ENCODE data around the gene PDZD7. TPM values are rescaled to one million over a fixed set of nuclear protein-coding genes. Genes with fewer than 3 reads are reported as not detected.

The PDZD7 gene
- total RNA-seq, 2 experiments from 2014 or later: 1.7 to 3.1 TPM

DNA sequence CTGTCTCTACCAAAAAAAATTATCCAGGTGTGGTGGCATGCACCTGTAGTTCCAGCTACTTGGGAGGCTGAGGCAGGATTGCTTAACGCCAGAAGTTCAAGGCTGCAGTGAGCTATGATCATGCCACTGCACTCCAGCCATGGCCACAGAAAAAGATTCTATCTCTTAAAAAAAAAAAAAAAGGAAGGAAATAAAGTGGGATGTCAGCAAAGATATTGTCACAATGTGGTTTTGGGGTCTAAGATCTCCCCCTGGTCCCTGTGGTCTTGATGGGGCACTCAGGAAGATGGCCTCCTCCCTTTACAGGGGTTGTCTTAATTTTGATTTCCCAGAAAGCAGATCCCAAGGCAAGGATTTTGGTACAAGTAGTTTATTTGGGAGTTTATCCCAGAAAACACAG lies 23.4 kb upstream of the PDZD7 start:
- Histone ChIP-seq H3K9me3 (ENCODE audit: control insufficient read depth in 1 of 2, insufficient read depth in 1 of 2, low read length in 2 of 2) (no peaks in the 10 kb centered on the region), H3K36me3 (ENCODE audit: insufficient read depth, low read length) (no peaks in the 10 kb centered on the region), H3K4me1 (ENCODE audit: insufficient read depth, low read length) (peaks cover 11% of the 10 kb centered on the region), H3K27ac (ENCODE audit: low read depth in 1 of 2, low read length in 2 of 2) (no peak overlapping the region), H3K4me3 (ENCODE audit: low read length) (no peak overlapping the region), H3K27me3 (ENCODE audit: control insufficient read depth in 1 of 2, insufficient read depth in 2 of 2, low read length in 2 of 2) (peaks cover 17 to 19% of the 10 kb centered on the region in 2 experiments)
- Mint-ChIP-seq H3K36me3 (ENCODE audit: low read depth) (no peaks in the 10 kb centered on the region), H3K27me3 (peaks cover 20% of the 10 kb centered on the region), H3K27ac (no peak overlapping the region), H3K9me3 (no peaks in the 10 kb centered on the region), H3K4me3 (no peak overlapping the region), H3K4me1 (ENCODE audit: low read depth) (peaks cover 5% of the 10 kb centered on the region)
- TF ChIP-seq, protein P1, sequence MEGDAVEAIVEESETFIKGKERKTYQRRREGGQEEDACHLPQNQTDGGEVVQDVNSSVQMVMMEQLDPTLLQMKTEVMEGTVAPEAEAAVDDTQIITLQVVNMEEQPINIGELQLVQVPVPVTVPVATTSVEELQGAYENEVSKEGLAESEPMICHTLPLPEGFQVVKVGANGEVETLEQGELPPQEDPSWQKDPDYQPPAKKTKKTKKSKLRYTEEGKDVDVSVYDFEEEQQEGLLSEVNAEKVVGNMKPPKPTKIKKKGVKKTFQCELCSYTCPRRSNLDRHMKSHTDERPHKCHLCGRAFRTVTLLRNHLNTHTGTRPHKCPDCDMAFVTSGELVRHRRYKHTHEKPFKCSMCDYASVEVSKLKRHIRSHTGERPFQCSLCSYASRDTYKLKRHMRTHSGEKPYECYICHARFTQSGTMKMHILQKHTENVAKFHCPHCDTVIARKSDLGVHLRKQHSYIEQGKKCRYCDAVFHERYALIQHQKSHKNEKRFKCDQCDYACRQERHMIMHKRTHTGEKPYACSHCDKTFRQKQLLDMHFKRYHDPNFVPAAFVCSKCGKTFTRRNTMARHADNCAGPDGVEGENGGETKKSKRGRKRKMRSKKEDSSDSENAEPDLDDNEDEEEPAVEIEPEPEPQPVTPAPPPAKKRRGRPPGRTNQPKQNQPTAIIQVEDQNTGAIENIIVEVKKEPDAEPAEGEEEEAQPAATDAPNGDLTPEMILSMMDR (IDR thresholded peaks at IDR 0.05): no peak
- ATAC-seq (ENCODE audit: poor library complexity) (no peak), DNase-seq (no peak)
- intact Hi-C loops (cut with DNase I, micrococcal nuclease): loop anchor here in 1 of 2 experiments (5.0 kb wide), 1 partner anchor 88 kb away; no protein-coding TSS in a partner anchor
- CTCF ChIA-PET: interaction anchor here (0.7 kb wide), 1 partner anchor 35 kb away, joined by 4 read pairs; no protein-coding TSS in a partner anchor
- POLR2A ChIA-PET: no interaction called here

- no peak for DNase-seq
- CTCF ChIA-PET: no interaction called here
Observed at GRCh38 chr10:101053516-101053915, 22.6 kb upstream of the PDZD7 start.

DNA sequence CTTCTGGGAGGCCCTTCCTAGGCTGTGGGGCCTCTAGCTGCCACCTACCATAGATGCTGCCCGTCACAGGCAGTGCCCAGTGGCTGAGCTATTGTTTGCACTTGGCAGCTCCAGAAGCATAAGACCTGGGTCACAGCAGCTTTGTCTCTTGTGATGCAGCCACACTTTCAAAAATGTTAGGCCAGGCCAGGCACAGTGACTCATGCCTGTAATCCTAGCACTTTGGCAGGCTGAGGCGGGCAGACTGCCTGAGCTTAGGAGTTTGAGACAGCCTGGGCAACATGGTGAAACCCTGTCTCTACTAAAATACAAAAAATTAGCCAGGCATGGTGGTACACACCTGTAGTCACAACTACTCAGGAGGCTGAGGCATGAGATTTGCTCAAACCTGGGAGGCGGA lies 21.4 kb upstream of the PDZD7 start:
- Mint-ChIP-seq H3K36me3 (ENCODE audit: low read depth) (no peaks in the 10 kb centered on the region), H3K9me3 (no peaks in the 10 kb centered on the region), H3K27ac (no peak overlapping the region), H3K27me3 (peaks cover 37% of the 10 kb centered on the region), H3K4me1 (ENCODE audit: low read depth) (peaks cover 14% of the 10 kb centered on the region), H3K4me3 (no peak overlapping the region)
- H3K4me1 ChIP-seq (ENCODE audit: insufficient read depth, low read length): peaks cover 20% of the 10 kb centered on the region
- H3K9me3 ChIP-seq (ENCODE audit: control insufficient read depth in 1 of 2, insufficient read depth in 1 of 2, low read length in 2 of 2): peaks cover 0 to 12% of the 10 kb centered on the region in 2 experiments
- TF ChIP-seq, protein P1 (IDR thresholded peaks at IDR 0.05): no peak
- intact Hi-C loops (cut with DNase I, micrococcal nuclease): loop anchor here in 1 of 2 experiments (5.0 kb wide), 1 partner anchor 90 kb away; no protein-coding TSS in a partner anchor
- DNase-seq (no peak), ATAC-seq (ENCODE audit: poor library complexity) (no peak)
- no peak overlapping the region for H3K27ac ChIP-seq (ENCODE audit: low read depth in 1 of 2, low read length in 2 of 2)
- H3K36me3 ChIP-seq (ENCODE audit: insufficient read depth, low read length): no peaks in the 10 kb centered on the region
- ChIA-PET CTCF (interaction anchor here (1.2 to 3.2 kb wide), 4 partner anchors 9 to 38 kb away, joined by 4 to 45 read pairs (median 22); partner anchors contain the start of gene KAZALD1), POLR2A (no interaction called here)
- no peak overlapping the region for H3K4me3 ChIP-seq (ENCODE audit: low read length)
- peaks cover 37% of the 10 kb centered on the region in 2 experiments for H3K27me3 ChIP-seq (ENCODE audit: control insufficient read depth in 1 of 2, insufficient read depth in 2 of 2, low read length in 2 of 2)

More at GRCh38 chr10:101053516-101053915, 22.6 kb upstream of the PDZD7 start:
- Histone ChIP-seq H3K9me3 (ENCODE audit: control insufficient read depth in 1 of 2, insufficient read depth in 1 of 2, low read length in 2 of 2) (peaks cover 0 to 5% of the 10 kb centered on the region in 2 experiments), H3K4me1 (ENCODE audit: insufficient read depth, low read length) (peaks cover 13% of the 10 kb centered on the region), H3K27me3 (ENCODE audit: control insufficient read depth in 1 of 2, insufficient read depth in 2 of 2, low read length in 2 of 2) (peaks cover 25 to 27% of the 10 kb centered on the region in 2 experiments), H3K36me3 (ENCODE audit: insufficient read depth, low read length) (no peaks in the 10 kb centered on the region), H3K27ac (ENCODE audit: low read depth in 1 of 2, low read length in 2 of 2) (no peak overlapping the region), H3K4me3 (ENCODE audit: low read length) (no peak overlapping the region)
- Mint-ChIP-seq H3K4me1 (ENCODE audit: low read depth) (peaks cover 11% of the 10 kb centered on the region), H3K4me3 (no peak overlapping the region), H3K27ac (no peak overlapping the region), H3K36me3 (ENCODE audit: low read depth) (no peaks in the 10 kb centered on the region), H3K27me3 (peaks cover 28% of the 10 kb centered on the region), H3K9me3 (no peaks in the 10 kb centered on the region)
- TF ChIP-seq, protein P1 (IDR thresholded peaks at IDR 0.05): no peak
- no peak for ATAC-seq (ENCODE audit: poor library complexity)
- POLR2A ChIA-PET: no interaction called here
- intact Hi-C loops (cut with DNase I, micrococcal nuclease): loop anchor here in 1 of 2 experiments (5.0 kb wide), 1 partner anchor 89 kb away; no protein-coding TSS in a partner anchor

All from CD4-positive, alpha-beta T cell (primary cell).